Activated CD4-positive, alpha-beta T cell treated with anti-CD3 and anti-CD28 coated beads, Interleukin-10, Interleukin-2, amounts not matched to agents 100 ng/mL and 50 ng/mL, durations not matched to agents 16 hours and 8 hours (primary cell): ENCODE measurements around the gene CSHL1.
A peak's percentile ranks its signal among the peaks of the same experiment; 100 is the strongest.
"Not testable (repeated sequence)": the region's sequence is repeated elsewhere in the genome, so short reads cannot be mapped to it uniquely, and the experiment has no call there.

Experiments used
- DNase-seq: peaks from one replicate; pipeline ENCODE4 v3.0.0-alpha.2; 2020

Gene CSHL1

GRCh38 chr17:63939884-63940283 lies 28.8 kb upstream of the CSHL1 start:
- DNase-seq: no peak

- DNase-seq: no peak
Measured at GRCh38 chr17:63939401-63939800, 28.3 kb upstream of the CSHL1 start.

GRCh38 chr17:63937920-63938319 lies 26.9 kb upstream of the CSHL1 start:
- no peak for DNase-seq

- no peak for DNase-seq
Measured at GRCh38 chr17:63937319-63937718, 26.3 kb upstream of the CSHL1 start.

GRCh38 chr17:63934183-63935112 lies 23.4 kb upstream of the CSHL1 start:
- no peak for DNase-seq

GRCh38 chr17:63933598-63933997 lies 22.5 kb upstream of the CSHL1 start:
- no peak for DNase-seq

- DNase-seq: no peak
Measured at GRCh38 chr17:63932721-63933120, 21.7 kb upstream of the CSHL1 start.

GRCh38 chr17:63931981-63932561 lies 21.0 kb upstream of the CSHL1 start, which contains the start of gene CD79B:
Gene CD79B, minus strand, starts transcription at chr17:63932331. Its CDS starts 70 bp downstream, at chr17:63932261.
- DNase-seq: peak; percentile 47

- DNase-seq: peak; percentile 71
Measured at GRCh38 chr17:63930951-63931575, 20.0 kb upstream of the CSHL1 start.

GRCh38 chr17:63929860-63930766 lies 19.1 kb upstream of the CSHL1 start:
- no peak for DNase-seq

- DNase-seq: no peak
Measured at GRCh38 chr17:63928966-63929695, 18.1 kb upstream of the CSHL1 start.

- no peak for DNase-seq
Measured at GRCh38 chr17:63928172-63928666, 17.2 kb upstream of the CSHL1 start.

GRCh38 chr17:63927464-63928171 lies 16.6 kb upstream of the CSHL1 start:
- DNase-seq: no peak

GRCh38 chr17:63926164-63926563 lies 15.1 kb upstream of the CSHL1 start:
- no peak for DNase-seq

GRCh38 chr17:63925615-63926014 lies 14.6 kb upstream of the CSHL1 start:
- no peak for DNase-seq

- not testable (repeated sequence) for DNase-seq
Measured at GRCh38 chr17:63922402-63922801, 11.3 kb upstream of the CSHL1 start.

- not testable (repeated sequence) for DNase-seq
Measured at GRCh38 chr17:63920779-63921178, 9.7 kb upstream of the CSHL1 start.

- not testable (repeated sequence) for DNase-seq
Measured at GRCh38 chr17:63920050-63920449, 9.0 kb upstream of the CSHL1 start.

GRCh38 chr17:63919311-63919723 lies 8.3 kb upstream of the CSHL1 start:
- DNase-seq: peak; percentile 78

- DNase-seq: not testable (repeated sequence)
Measured at GRCh38 chr17:63918789-63919305, 7.8 kb upstream of the CSHL1 start, which contains the start of gene GH1. Gene GH1, minus strand, starts transcription at chr17:63918839. Its CDS starts 63 bp downstream, at chr17:63918776.

- no peak for DNase-seq
Measured at GRCh38 chr17:63918305-63918704, 7.2 kb upstream of the CSHL1 start.
